ENCODE data around the gene IL20RB. TPM values are rescaled to one million over a fixed set of nuclear protein-coding genes. Genes with fewer than 3 reads are reported as not detected.
"Not testable (repeated sequence)": the region's sequence is repeated elsewhere in the genome, so short reads cannot be mapped to it uniquely, and the experiment has no call there.

The IL20RB gene
- total RNA-seq, 1 experiment from 2014 or later, result 6.4 TPM

- no peaks in the 10 kb centered on the region for H3K9me3 ChIP-seq
- no peaks in the 10 kb centered on the region for H3K27me3 ChIP-seq
- peaks cover 31% of the 10 kb centered on the region for H3K36me3 ChIP-seq
- H3K4me3 ChIP-seq, result no peak overlapping the region
- DNase-seq, result peak; percentile 35
Measured at GRCh38 chr3:136995652-136996051, 37.9 kb downstream of the IL20RB start.

DNA sequence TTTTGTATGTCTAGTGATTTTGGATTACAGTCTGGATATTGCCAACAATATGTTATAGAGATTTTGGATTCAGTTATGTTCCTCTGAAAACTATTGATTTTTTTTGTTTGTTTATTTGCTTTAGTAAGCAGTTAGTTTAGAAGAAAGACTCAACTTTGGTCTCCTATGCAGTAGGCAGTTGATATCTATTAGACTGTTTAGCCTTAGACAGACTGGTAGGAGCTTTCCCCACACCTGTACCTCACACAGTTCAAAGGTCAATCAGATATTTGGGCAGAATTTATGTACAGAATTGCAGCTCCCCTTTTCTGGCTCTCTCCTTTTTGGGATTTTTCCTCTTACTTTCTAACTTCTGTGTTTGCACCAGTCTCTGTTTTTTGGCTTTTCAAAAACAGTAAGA, 42.3 kb downstream of the IL20RB start:
- DNase-seq, result no peak
- no peak overlapping the region for H3K4me3 ChIP-seq
- peaks cover 4% of the 10 kb centered on the region for H3K9me3 ChIP-seq
- H3K27me3 ChIP-seq, result no peaks in the 10 kb centered on the region
- H3K36me3 ChIP-seq, result peaks cover 48% of the 10 kb centered on the region

DNA sequence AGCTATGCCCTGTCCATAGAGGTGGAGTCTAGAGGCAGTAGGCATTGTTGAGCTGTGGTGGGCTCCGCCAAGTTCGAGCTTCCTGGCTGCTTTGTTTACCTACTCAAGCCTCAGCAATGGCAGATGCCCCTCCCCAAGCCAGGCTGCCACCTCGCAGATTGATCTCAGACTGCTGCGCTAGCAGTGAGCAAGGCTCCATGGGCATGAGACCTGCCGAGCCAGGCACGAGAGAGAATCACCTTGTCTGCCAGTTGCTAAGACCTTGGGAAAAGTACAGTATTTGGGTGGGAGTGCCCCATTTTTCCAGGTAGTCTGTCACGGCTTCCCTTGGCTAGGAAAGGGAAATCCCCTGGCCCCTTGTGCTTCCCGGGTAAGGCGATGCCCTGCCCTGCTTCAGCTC, 49.6 kb downstream of the IL20RB start:
- H3K27me3 ChIP-seq, H3K9me3 ChIP-seq, H3K4me3 ChIP-seq, DNase-seq: not testable (repeated sequence)
- peaks cover 11% of the 10 kb centered on the region for H3K36me3 ChIP-seq

- Histone ChIP-seq H3K36me3 (peaks cover 9% of the 10 kb centered on the region), H3K9me3 (peaks cover 4% of the 10 kb centered on the region), H3K4me3 (no peak overlapping the region), H3K27me3 (no peaks in the 10 kb centered on the region)
- DNase-seq, result no peak
Measured at GRCh38 chr3:137008131-137008530, 50.3 kb downstream of the IL20RB start.

- no peak overlapping the region for H3K4me3 ChIP-seq
- H3K36me3 ChIP-seq, result peaks cover 7% of the 10 kb centered on the region
- H3K27me3 ChIP-seq, result no peaks in the 10 kb centered on the region
- no peaks in the 10 kb centered on the region; the same call in 1 of the 2 replicates for H3K9me3 ChIP-seq
- DNase-seq, result no peak
Measured at GRCh38 chr3:137008976-137009375, 51.2 kb downstream of the IL20RB start.

DNA sequence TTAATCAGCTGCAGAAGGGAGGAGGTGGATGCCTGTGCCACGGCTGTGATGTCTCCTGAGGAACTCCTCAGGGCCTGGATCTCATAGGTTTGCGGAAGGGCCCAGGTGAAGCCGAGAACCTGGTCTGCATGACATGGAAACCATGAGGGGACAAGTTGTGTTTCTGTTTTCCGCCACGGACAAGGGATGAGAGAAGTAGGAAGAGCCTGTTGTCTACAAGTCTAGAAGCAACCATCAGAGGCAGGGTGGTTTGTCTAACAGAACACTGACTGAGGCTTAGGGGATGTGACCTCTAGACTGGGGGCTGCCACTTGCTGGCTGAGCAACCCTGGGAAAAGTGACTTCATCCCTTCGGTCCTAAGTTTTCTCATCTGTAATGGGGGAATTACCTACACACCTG, 52.4 kb downstream of the IL20RB start:
- Histone ChIP-seq H3K4me3 (no peak overlapping the region), H3K36me3 (peaks cover 8% of the 10 kb centered on the region), H3K9me3 (no peaks in the 10 kb centered on the region), H3K27me3 (no peaks in the 10 kb centered on the region)
- DNase-seq, result no peak

DNA sequence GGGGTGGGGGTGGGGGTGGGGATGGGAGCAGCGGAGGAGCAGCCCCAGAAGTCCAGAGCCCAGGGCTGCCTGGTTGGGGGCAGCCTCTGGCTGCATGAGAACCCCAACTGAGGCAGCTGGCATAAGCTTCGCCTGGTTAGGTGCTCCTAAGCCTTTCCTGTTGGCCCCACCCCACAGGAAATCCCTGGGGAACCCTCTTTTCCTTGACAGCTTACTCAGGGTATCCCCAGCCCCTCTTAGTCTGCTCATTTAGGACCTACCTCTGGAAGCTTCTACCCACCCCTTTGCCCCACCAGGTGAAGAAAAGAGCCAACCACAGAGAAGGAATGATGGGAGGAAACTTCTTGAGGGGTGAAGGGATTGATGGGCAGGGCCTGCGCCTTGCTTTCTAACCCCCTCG, 53.4 kb downstream of the IL20RB start:
- H3K4me3 ChIP-seq, result no peak overlapping the region
- H3K36me3 ChIP-seq, result peaks cover 8% of the 10 kb centered on the region
- H3K27me3 ChIP-seq, result no peaks in the 10 kb centered on the region
- H3K9me3 ChIP-seq, result no peaks in the 10 kb centered on the region
- DNase-seq, result no peak

DNA sequence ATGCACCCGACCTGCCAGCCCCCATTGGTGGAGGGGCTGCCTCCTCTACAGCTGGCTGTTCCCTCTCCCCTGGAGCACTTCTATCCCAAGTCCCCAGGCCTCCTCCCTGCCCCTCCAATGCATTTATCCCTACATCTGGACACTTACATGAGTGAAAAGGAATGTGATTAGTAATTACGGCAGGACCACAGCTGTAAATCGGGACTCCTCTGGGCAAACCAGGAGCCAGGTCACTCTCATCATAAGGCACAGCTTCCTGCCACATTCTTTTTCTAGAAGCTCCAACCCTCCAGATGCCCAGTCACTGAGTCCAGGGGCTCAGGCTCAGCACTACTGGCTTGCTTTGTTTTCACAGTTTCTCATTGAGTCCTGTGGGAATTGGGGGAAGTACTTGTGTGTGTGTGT, 54.3 kb downstream of the IL20RB start:
- Histone ChIP-seq H3K4me3 (no peak overlapping the region), H3K36me3 (peaks cover 4% of the 10 kb centered on the region), H3K9me3 (no peaks in the 10 kb centered on the region), H3K27me3 (no peaks in the 10 kb centered on the region)
- DNase-seq, result peak; percentile 79

- Histone ChIP-seq H3K27me3 (no peaks in the 10 kb centered on the region), H3K36me3 (peaks cover 4% of the 10 kb centered on the region), H3K4me3 (peak overlapping the region; percentile 11), H3K9me3 (no peaks in the 10 kb centered on the region)
- DNase-seq, result peak; percentile 82
Measured at GRCh38 chr3:137013951-137014688, 56.3 kb downstream of the IL20RB start.

DNA sequence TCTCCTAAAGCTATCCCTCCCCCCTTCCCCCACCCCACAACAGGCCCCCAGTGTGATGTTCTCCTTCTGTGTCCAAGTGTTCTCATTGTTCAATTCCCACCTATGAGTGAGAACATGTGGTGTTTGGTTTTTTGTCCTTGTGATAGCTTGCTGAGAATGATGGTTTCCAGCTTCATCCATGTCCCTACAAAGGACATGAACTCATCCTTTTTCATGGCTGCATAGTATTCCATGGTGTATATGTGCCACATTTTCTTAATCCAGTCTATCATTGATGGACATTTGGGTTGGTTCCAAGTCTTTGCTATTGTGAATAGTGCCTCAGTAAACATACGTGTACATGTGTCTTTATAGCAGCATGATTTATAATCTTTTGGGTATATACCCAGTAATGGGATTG, 59.5 kb downstream of the IL20RB start:
- H3K27me3 ChIP-seq, H3K4me3 ChIP-seq, H3K36me3 ChIP-seq, DNase-seq, H3K9me3 ChIP-seq: not testable (repeated sequence)

- peaks cover 3% of the 10 kb centered on the region for H3K36me3 ChIP-seq
- no peak overlapping the region for H3K4me3 ChIP-seq
- H3K27me3 ChIP-seq, result no peaks in the 10 kb centered on the region
- H3K9me3 ChIP-seq, result no peaks in the 10 kb centered on the region
- DNase-seq, result peak; percentile 69
Measured at GRCh38 chr3:137020315-137020714, 62.5 kb downstream of the IL20RB start.

DNA sequence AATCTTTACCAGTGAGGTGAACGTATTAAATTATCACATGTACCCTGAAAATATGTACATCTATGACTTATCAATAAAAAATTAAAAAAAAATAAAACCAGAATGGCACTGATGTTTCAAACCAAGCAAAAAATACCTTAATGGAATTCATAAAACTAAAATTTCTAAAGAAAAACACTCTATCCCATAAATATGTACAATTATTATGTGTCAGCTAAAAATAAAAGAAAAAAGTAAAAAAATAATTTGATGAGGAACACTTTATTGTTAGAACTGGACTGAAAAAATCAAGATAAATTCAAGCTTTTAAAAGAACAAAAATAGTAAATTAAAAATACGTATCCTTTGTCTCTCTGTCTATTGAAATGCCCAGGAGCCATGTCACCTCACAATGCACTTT, 63.1 kb downstream of the IL20RB start:
- Histone ChIP-seq H3K9me3 (no peaks in the 10 kb centered on the region), H3K36me3 (peaks cover 3% of the 10 kb centered on the region), H3K4me3 (no peak overlapping the region), H3K27me3 (no peaks in the 10 kb centered on the region)
- DNase-seq, result no peak

GRCh38 chr3:137024348-137024747, 66.6 kb downstream of the IL20RB start:
- H3K4me3 ChIP-seq, result no peak overlapping the region
- H3K36me3 ChIP-seq, result peaks cover 3% of the 10 kb centered on the region; the same call in 1 of the 2 replicates
- no peaks in the 10 kb centered on the region for H3K27me3 ChIP-seq
- H3K9me3 ChIP-seq, result no peaks in the 10 kb centered on the region
- DNase-seq, result no peak

DNA sequence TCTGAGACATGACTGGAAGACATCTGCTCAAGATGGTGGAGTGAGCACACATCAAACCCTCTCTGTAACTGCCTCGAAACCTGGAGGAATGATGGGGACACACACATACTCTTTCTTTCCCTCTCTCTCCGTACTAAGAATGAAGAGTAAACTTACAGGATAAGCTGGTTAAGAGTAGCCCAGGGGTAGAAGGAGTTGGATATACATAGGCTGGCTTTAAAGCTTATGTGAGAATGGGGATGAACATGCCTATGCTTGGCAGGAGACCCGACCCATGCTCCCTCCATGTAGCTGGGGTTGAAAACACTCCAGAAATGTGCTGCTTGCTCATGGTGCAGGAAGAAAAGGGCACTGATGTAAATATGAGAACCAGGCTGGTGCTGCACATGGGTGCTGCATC, 68.9 kb downstream of the IL20RB start:
- Histone ChIP-seq H3K4me3 (no peak overlapping the region), H3K27me3 (no peaks in the 10 kb centered on the region), H3K9me3 (no peaks in the 10 kb centered on the region), H3K36me3 (no peaks in the 10 kb centered on the region; the same call in 1 of the 2 replicates)
- no peak for DNase-seq

GRCh38 chr3:137032465-137033120, 74.8 kb downstream of the IL20RB start:
- H3K36me3 ChIP-seq, result no peaks in the 10 kb centered on the region
- no peaks in the 10 kb centered on the region for H3K27me3 ChIP-seq
- H3K4me3 ChIP-seq, result no peak overlapping the region
- peak; percentile 69 for DNase-seq
- H3K9me3 ChIP-seq, result no peaks in the 10 kb centered on the region

DNA sequence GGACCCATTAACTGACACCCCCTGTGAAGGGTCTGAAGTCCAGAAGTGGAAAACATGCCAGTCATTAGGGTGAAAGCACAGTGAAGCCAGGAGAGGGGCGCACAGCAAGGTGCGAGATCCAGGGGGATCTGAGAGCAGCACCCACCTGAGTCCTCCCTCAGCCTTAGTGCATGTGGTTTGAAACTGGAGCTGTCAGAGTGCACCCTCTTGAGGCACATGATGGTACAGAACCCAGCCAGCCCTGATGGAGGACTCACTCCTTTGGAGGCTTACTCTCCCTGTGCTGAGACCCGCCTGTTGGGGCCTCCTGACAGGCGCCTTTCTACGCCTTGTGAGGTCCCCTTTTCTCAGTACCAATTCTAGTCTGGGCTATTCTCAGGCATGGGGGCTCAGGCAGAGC, 77.8 kb downstream of the IL20RB start:
- Histone ChIP-seq H3K4me3 (no peak overlapping the region), H3K27me3 (no peaks in the 10 kb centered on the region), H3K9me3 (no peaks in the 10 kb centered on the region), H3K36me3 (peaks cover 11% of the 10 kb centered on the region)
- no peak for DNase-seq

- H3K36me3 ChIP-seq, result peaks cover 11% of the 10 kb centered on the region
- no peak for DNase-seq
- H3K9me3 ChIP-seq, result no peaks in the 10 kb centered on the region
- no peaks in the 10 kb centered on the region for H3K27me3 ChIP-seq
- no peak overlapping the region for H3K4me3 ChIP-seq
Measured at GRCh38 chr3:137039570-137039969, 81.8 kb downstream of the IL20RB start.

DNA sequence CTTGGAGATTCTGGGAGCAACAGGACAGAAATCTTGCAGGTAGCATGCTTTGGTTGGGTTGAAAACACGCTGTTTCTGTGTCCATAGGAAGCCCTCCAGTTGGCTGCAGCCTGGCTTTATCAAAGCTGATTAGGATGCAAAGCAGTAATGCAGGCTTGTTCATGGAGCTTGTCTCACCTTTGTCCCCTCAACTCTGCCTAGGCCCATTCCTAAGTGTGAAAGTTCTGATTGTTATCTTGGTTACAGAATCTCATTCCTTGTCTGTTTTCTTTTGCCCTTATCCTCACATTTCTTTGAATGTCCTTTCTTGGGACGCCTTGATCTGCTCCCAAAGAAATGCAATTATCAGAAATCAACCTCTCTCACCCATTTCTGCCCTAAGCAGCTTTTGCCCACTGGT, 83.5 kb downstream of the IL20RB start:
- no peak for DNase-seq
- no peaks in the 10 kb centered on the region for H3K27me3 ChIP-seq
- H3K9me3 ChIP-seq, result no peaks in the 10 kb centered on the region
- peaks cover 11% of the 10 kb centered on the region for H3K36me3 ChIP-seq
- no peak overlapping the region for H3K4me3 ChIP-seq
